ENCODE data around the gene TGOLN2. TPM values are rescaled to one million over a fixed set of nuclear protein-coding genes. Genes with fewer than 3 reads are reported as not detected.

TGOLN2 gene
- total and polyA plus RNA-seq, 2 of the 13 experiments (the other 11 are each of a cell fraction or from before 2014, with no cell fraction given): 99.6 to 155 TPM

- TF ChIP-seq, protein P1, sequence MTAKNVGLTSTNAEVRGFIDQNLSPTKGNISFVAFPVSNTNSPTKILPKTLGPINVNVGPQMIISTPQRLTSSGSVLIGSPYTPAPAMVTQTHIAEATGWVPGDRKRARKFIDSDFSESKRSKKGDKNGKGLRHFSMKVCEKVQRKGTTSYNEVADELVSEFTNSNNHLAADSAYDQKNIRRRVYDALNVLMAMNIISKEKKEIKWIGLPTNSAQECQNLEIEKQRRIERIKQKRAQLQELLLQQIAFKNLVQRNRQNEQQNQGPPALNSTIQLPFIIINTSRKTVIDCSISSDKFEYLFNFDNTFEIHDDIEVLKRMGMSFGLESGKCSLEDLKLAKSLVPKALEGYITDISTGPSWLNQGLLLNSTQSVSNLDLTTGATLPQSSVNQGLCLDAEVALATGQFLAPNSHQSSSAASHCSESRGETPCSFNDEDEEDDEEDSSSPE (CRISPR knock-in tag; IDR thresholded peaks at IDR 0.05): peak; percentile 85
- TF ChIP-seq NFKBIZ (CRISPR knock-in tag; IDR thresholded peaks at IDR 0.05) (no peak), ZNF607 (CRISPR knock-in tag; IDR thresholded peaks at IDR 0.05; ENCODE audit: borderline replicate concordance) (peak; percentile 82; the same call in 1 of the 2 replicates), ZNF772 (CRISPR knock-in tag; IDR thresholded peaks at IDR 0.05) (peak; percentile 99), ZNF674 (CRISPR knock-in tag; IDR thresholded peaks at IDR 0.05; ENCODE audit: low read depth) (peak; percentile 99), PCBP2 (optimal IDR thresholded peaks at IDR 0.05; ENCODE audit: low read depth, low read length, poor library complexity, severe bottlenecking) (no peak), ZSCAN25 (CRISPR knock-in tag; IDR thresholded peaks at IDR 0.05) (peak; percentile 45; the same call in 1 of the 2 replicates), MYNN (CRISPR knock-in tag; IDR thresholded peaks at IDR 0.05; ENCODE audit: low read depth) (no peak; the same call in 1 of the 2 replicates), GPBP1L1 (CRISPR knock-in tag; IDR thresholded peaks at IDR 0.05) (no peak), ZNF446 (CRISPR knock-in tag; IDR thresholded peaks at IDR 0.05) (peak; percentile 83)
- TF ChIP-seq, protein P2, sequence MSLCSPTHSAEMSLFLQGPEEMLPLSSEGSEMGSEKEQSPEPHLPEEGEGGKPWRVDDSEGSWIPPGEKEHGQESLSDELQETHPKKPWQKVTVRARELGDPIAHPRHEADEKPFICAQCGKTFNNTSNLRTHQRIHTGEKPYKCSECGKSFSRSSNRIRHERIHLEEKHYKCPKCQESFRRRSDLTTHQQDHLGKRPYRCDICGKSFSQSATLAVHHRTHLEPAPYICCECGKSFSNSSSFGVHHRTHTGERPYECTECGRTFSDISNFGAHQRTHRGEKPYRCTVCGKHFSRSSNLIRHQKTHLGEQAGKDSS (CRISPR knock-in tag; IDR thresholded peaks at IDR 0.05; ENCODE audit: borderline replicate concordance, low read depth): peak; percentile 99
- TF ChIP-seq, protein P3, sequence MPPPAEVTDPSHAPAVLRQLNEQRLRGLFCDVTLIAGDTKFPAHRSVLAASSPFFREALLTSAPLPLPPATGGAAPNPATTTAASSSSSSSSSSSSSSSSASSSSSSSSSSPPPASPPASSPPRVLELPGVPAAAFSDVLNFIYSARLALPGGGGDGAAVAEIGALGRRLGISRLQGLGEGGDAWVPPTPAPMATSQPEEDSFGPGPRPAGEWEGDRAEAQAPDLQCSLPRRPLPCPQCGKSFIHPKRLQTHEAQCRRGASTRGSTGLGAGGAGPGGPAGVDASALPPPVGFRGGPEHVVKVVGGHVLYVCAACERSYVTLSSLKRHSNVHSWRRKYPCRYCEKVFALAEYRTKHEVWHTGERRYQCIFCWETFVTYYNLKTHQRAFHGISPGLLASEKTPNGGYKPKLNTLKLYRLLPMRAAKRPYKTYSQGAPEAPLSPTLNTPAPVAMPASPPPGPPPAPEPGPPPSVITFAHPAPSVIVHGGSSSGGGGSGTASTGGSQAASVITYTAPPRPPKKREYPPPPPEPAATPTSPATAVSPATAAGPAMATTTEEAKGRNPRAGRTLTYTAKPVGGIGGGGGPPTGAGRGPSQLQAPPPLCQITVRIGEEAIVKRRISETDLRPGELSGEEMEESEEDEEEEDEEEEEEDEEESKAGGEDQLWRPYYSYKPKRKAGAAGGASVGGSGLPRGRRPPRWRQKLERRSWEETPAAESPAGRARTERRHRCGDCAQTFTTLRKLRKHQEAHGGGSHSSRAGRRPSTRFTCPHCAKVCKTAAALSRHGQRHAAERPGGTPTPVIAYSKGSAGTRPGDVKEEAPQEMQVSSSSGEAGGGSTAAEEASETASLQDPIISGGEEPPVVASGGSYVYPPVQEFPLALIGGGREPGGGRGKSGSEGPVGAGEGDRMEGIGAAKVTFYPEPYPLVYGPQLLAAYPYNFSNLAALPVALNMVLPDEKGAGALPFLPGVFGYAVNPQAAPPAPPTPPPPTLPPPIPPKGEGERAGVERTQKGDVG (CRISPR knock-in tag; IDR thresholded peaks at IDR 0.05; ENCODE audit: borderline replicate concordance): peak; percentile 94
- TF ChIP-seq, protein P4, sequence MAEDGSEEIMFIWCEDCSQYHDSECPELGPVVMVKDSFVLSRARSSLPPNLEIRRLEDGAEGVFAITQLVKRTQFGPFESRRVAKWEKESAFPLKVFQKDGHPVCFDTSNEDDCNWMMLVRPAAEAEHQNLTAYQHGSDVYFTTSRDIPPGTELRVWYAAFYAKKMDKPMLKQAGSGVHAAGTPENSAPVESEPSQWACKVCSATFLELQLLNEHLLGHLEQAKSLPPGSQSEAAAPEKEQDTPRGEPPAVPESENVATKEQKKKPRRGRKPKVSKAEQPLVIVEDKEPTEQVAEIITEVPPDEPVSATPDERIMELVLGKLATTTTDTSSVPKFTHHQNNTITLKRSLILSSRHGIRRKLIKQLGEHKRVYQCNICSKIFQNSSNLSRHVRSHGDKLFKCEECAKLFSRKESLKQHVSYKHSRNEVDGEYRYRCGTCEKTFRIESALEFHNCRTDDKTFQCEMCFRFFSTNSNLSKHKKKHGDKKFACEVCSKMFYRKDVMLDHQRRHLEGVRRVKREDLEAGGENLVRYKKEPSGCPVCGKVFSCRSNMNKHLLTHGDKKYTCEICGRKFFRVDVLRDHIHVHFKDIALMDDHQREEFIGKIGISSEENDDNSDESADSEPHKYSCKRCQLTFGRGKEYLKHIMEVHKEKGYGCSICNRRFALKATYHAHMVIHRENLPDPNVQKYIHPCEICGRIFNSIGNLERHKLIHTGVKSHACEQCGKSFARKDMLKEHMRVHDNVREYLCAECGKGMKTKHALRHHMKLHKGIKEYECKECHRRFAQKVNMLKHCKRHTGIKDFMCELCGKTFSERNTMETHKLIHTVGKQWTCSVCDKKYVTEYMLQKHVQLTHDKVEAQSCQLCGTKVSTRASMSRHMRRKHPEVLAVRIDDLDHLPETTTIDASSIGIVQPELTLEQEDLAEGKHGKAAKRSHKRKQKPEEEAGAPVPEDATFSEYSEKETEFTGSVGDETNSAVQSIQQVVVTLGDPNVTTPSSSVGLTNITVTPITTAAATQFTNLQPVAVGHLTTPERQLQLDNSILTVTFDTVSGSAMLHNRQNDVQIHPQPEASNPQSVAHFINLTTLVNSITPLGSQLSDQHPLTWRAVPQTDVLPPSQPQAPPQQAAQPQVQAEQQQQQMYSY (CRISPR knock-in tag; IDR thresholded peaks at IDR 0.05): peak; percentile 12; the same call in 1 of the 2 replicates
These were observed 26.7 kb upstream of the TGOLN2 start, which contains the start of the genes ELMOD3 and RETSAT (continued) for GRCh38 chr2:85354286-85355072.

All from HepG2 (cell line).